ENCODE measurements around the gene PTGR2.

GRCh38 chr14:73886449-73887317 is 35.1 kb downstream of the PTGR2 start, which contains the start of gene ZNF410:
- no peak for TF ChIP-seq EZH2 (IDR thresholded peaks at IDR 0.05)
- TF ChIP-seq POLR2AphosphoS5 (IDR thresholded peaks at IDR 0.05; ENCODE audit: borderline replicate concordance, low read depth, low read length), result peak; percentile 93
- TF ChIP-seq FOXP2 (optimal IDR thresholded peaks at IDR 0.05; ENCODE audit: control extremely low read depth, extremely low read length, insufficient read depth), result peak; percentile 63

Measured in SK-N-MC (cell line).